MM.1S (cell line): ENCODE results near the gene RASAL2.

Experiments
- EZH2 ChIP-seq: fragments of 300-600 bp; sonication (generic); optimal IDR thresholded peaks from 2 replicates; pipeline ENCODE3; 2017; ENCODE audit warnings: low read depth, mild to moderate bottlenecking, antibody characterized with exemption, low read length, mixed read lengths
- TF ChIP-seq, protein P1 (sequence below): fragments of 300-600 bp; sonication (generic); IDR thresholded peaks from 2 replicates; pipeline ENCODE4 v1.5.1; 2016; ENCODE audit warnings: antibody characterized with exemption, low read length, mixed read lengths

DNA sequence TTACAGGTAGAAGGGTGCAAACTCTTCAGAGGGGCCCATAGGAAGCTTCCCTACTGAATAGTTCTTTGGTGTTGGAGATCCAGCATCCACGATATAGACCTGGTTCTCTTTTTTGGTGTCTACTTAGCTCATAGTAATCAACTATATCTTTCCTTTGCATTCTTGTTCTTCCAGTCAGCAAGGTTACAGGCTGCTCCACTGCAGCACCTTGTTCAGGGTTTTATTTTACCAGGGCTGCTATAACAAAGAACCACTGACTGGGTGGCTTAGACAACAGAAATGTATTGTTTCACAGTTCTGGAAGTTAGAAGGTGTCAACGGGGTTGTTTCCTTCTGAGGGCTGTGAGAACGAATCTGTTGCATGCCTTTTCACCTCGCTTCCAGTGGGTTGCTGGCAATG, 266.5 kb downstream of the RASAL2 start:
- TF ChIP-seq EZH2 = no peak
- TF ChIP-seq, protein P1, sequence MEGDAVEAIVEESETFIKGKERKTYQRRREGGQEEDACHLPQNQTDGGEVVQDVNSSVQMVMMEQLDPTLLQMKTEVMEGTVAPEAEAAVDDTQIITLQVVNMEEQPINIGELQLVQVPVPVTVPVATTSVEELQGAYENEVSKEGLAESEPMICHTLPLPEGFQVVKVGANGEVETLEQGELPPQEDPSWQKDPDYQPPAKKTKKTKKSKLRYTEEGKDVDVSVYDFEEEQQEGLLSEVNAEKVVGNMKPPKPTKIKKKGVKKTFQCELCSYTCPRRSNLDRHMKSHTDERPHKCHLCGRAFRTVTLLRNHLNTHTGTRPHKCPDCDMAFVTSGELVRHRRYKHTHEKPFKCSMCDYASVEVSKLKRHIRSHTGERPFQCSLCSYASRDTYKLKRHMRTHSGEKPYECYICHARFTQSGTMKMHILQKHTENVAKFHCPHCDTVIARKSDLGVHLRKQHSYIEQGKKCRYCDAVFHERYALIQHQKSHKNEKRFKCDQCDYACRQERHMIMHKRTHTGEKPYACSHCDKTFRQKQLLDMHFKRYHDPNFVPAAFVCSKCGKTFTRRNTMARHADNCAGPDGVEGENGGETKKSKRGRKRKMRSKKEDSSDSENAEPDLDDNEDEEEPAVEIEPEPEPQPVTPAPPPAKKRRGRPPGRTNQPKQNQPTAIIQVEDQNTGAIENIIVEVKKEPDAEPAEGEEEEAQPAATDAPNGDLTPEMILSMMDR = no peak
